Mesenchymal stem cell (in vitro differentiated cells and primary cell): ENCODE results near the gene BIN2.
"Not testable (repeated sequence)": the region's sequence is repeated elsewhere in the genome, so short reads cannot be mapped to it uniquely, and the experiment has no call there.

Experiments
- DNase-seq: peaks from one replicate; pipeline ENCODE4 v3.0.0-alpha.2; 2013
- H2AFZ ChIP-seq: one replicate; pipeline ENCODE4 v1.6.1; 2013; ENCODE audit warnings: low read depth, mild to moderate bottlenecking, control low read depth, inconsistent platforms, low read length, moderate library complexity
- H2AK5ac ChIP-seq: 2 replicates; pipeline ENCODE4 v1.6.1; 2013; ENCODE audit warnings: low read length, moderate library complexity, mild to moderate bottlenecking, inconsistent platforms; ENCODE audit not compliant: severe bottlenecking
- H2BK120ac ChIP-seq: one replicate; pipeline ENCODE4 v1.6.1; 2013; ENCODE audit warnings: low read depth, mild to moderate bottlenecking, inconsistent platforms, low read length, moderate library complexity
- H2BK12ac ChIP-seq, 2 experiments: one replicate each; pipeline ENCODE4 v1.6.1; 2013; ENCODE audit warnings: inconsistent platforms in 2 of 2, low read length in 2 of 2, mild to moderate bottlenecking in 2 of 2, moderate library complexity in 2 of 2, control low read depth in 1 of 2
- H2BK15ac ChIP-seq: one replicate; pipeline ENCODE4 v1.6.1; 2013; ENCODE audit warnings: mild to moderate bottlenecking, low read depth, inconsistent platforms; ENCODE audit not compliant: poor library complexity, severe bottlenecking
- H2BK5ac ChIP-seq: 2 replicates; pipeline ENCODE4 v1.6.1; 2013; ENCODE audit warnings: low read depth, mild to moderate bottlenecking, low read length, control low read depth, inconsistent platforms; ENCODE audit not compliant: poor library complexity, severe bottlenecking
- H3K14ac ChIP-seq, 2 experiments: one replicate each; pipeline ENCODE4 v1.6.1; 2013; ENCODE audit warnings: inconsistent platforms in 2 of 2, low read length in 2 of 2, control low read depth in 1 of 2, mild to moderate bottlenecking in 1 of 2, moderate library complexity in 1 of 2
- H3K18ac ChIP-seq, 2 experiments: one replicate each; pipeline ENCODE4 v1.6.1; 2013; ENCODE audit warnings: inconsistent platforms in 2 of 2, low read length in 2 of 2, control low read depth in 1 of 2, low read depth in 1 of 2, mild to moderate bottlenecking in 1 of 2
- H3K23ac ChIP-seq, 2 experiments: one replicate each; pipeline ENCODE4 v1.6.1; 2013; ENCODE audit warnings: inconsistent platforms in 2 of 2, low read length in 2 of 2, mild to moderate bottlenecking in 2 of 2, moderate library complexity in 2 of 2, control low read depth in 1 of 2
- H3K27ac ChIP-seq: 2 replicates; pipeline ENCODE4 v1.5.1; 2013; ENCODE audit warnings: mild to moderate bottlenecking, moderate library complexity, low read length, control low read depth, inconsistent platforms; ENCODE audit not compliant: poor library complexity, severe bottlenecking
- H3K27me3 ChIP-seq, 2 experiments: 2 replicates each; pipeline versions ENCODE4 v1.6.1 to v1.7.0; 2013; ENCODE audit warnings: low read length in 2 of 2, mild to moderate bottlenecking in 2 of 2, moderate library complexity in 2 of 2, control low read depth in 1 of 2, inconsistent platforms in 1 of 2; ENCODE audit not compliant: control insufficient read depth in 1 of 2, insufficient read depth in 1 of 2
- H3K36me3 ChIP-seq, 2 experiments: 2 replicates each; pipeline versions ENCODE4 v1.6.1 to v1.7.0; 2013; ENCODE audit warnings: low read length in 2 of 2, control low read depth in 1 of 2, inconsistent platforms in 1 of 2, low read depth in 1 of 2, mild to moderate bottlenecking in 1 of 2; ENCODE audit not compliant: insufficient read depth in 2 of 2, control insufficient read depth in 1 of 2
- H3K4ac ChIP-seq, 2 experiments: one replicate each; pipeline ENCODE4 v1.6.1; 2013; ENCODE audit warnings: inconsistent platforms in 2 of 2, low read length in 2 of 2, mild to moderate bottlenecking in 2 of 2, moderate library complexity in 2 of 2, control low read depth in 1 of 2, low read depth in 1 of 2
- H3K4me1 ChIP-seq: 2 replicates; pipeline ENCODE4 v1.6.1; 2013; ENCODE audit warnings: low read depth, low read length, control low read depth; ENCODE audit not compliant: control insufficient read depth, insufficient read depth
- H3K4me2 ChIP-seq: 2 replicates; pipeline ENCODE4 v1.6.1; 2013; ENCODE audit warnings: low read length, mild to moderate bottlenecking, inconsistent platforms; ENCODE audit not compliant: poor library complexity, severe bottlenecking
- H3K4me3 ChIP-seq, 2 experiments: 2 replicates each; pipeline versions ENCODE4 v1.5.1 to v1.7.0; 2013; ENCODE audit warnings: low read length in 2 of 2, mild to moderate bottlenecking in 2 of 2, control low read depth in 1 of 2, low read depth in 1 of 2; ENCODE audit not compliant: insufficient read depth in 1 of 2
- H3K79me1 ChIP-seq: replicated peaks from 2 replicates; pipeline ENCODE4 v1.6.1; 2013; ENCODE audit warnings: mild to moderate bottlenecking, control low read depth, low read length, inconsistent platforms; ENCODE audit not compliant: poor library complexity, severe bottlenecking
- H3K9ac ChIP-seq: 2 replicates; pipeline ENCODE4 v1.7.0; 2013; ENCODE audit warnings: mild to moderate bottlenecking, low read length, moderate library complexity
- H3K9me3 ChIP-seq: 2 replicates; pipeline ENCODE4 v1.7.0; 2013; ENCODE audit warnings: mild to moderate bottlenecking, low read length; ENCODE audit not compliant: control insufficient read depth
- H4K8ac ChIP-seq: one replicate; pipeline ENCODE4 v1.6.1; 2013; ENCODE audit warnings: inconsistent platforms, mild to moderate bottlenecking, low read length, moderate library complexity
- H4K91ac ChIP-seq: one replicate; pipeline ENCODE4 v1.6.1; 2013; ENCODE audit warnings: mild to moderate bottlenecking, low read length, inconsistent platforms
- WGBS: methylation state at CpG from one replicate; pipeline ENCODE4 v1.1.7; 2013; ENCODE audit warnings: mixed read lengths; 5-methylcytosine and 5-hydroxymethylcytosine counted together

BIN2 gene

GRCh38 chr12:51291603-51292513 is 32.1 kb downstream of the BIN2 start:
- 94% methylated on average over 7 of the region's 9 CpGs for WGBS
- H3K9me3 ChIP-seq, H2AFZ ChIP-seq, H3K18ac ChIP-seq, H4K8ac ChIP-seq, H2AK5ac ChIP-seq, H3K4ac ChIP-seq, H3K14ac ChIP-seq, H2BK120ac ChIP-seq, H2BK12ac ChIP-seq, H2BK15ac ChIP-seq, H3K4me3 ChIP-seq, H3K9ac ChIP-seq, H3K79me1 ChIP-seq, H3K27me3 ChIP-seq, DNase-seq, H3K36me3 ChIP-seq, H4K91ac ChIP-seq, H3K4me2 ChIP-seq, H3K27ac ChIP-seq, H3K23ac ChIP-seq, H2BK5ac ChIP-seq, H3K4me1 ChIP-seq: not testable (repeated sequence)

- Histone ChIP-seq H3K36me3 (no peaks in the 10 kb centered on the region), H3K18ac (no peak overlapping the region), H3K27me3 (peaks cover 0 to 8% of the 10 kb centered on the region in 2 experiments), H2AK5ac (no peak overlapping the region), H3K4me3 (no peak overlapping the region), H4K91ac (no peak overlapping the region), H2BK120ac (no peak overlapping the region), H3K23ac (no peak overlapping the region), H3K27ac (no peak overlapping the region), H2BK5ac (no peak overlapping the region), H2BK15ac (no peak overlapping the region), H3K79me1 (no peaks in the 10 kb centered on the region), H4K8ac (no peak overlapping the region), H3K9me3 (no peaks in the 10 kb centered on the region), H2AFZ (no peak overlapping the region), H3K4me1 (no peaks in the 10 kb centered on the region), H3K9ac (no peak overlapping the region), H3K4ac (no peak overlapping the region), H3K14ac (no peak overlapping the region), H2BK12ac (no peak overlapping the region), H3K4me2 (no peak overlapping the region)
- WGBS = no CpG with 5 or more reads among the region's 1 CpG
- no peak for DNase-seq
Measured at GRCh38 chr12:51285843-51286242, 38.1 kb downstream of the BIN2 start.

- Histone ChIP-seq H3K9ac (no peak overlapping the region), H3K4me3 (no peak overlapping the region), H3K9me3 (no peaks in the 10 kb centered on the region), H2AFZ (no peak overlapping the region), H3K23ac (no peak overlapping the region), H3K27me3 (peaks cover 0 to 8% of the 10 kb centered on the region in 2 experiments), H2BK5ac (no peak overlapping the region), H2BK120ac (no peak overlapping the region), H2BK12ac (no peak overlapping the region), H2AK5ac (no peak overlapping the region), H3K79me1 (no peaks in the 10 kb centered on the region), H2BK15ac (no peak overlapping the region), H3K36me3 (no peaks in the 10 kb centered on the region), H3K27ac (no peak overlapping the region), H3K4me1 (no peaks in the 10 kb centered on the region), H3K4ac (no peak overlapping the region), H3K18ac (no peak overlapping the region), H3K4me2 (no peak overlapping the region), H4K91ac (no peak overlapping the region), H3K14ac (no peak overlapping the region), H4K8ac (no peak overlapping the region)
- DNase-seq = peak; percentile 47
- WGBS = 97% methylated on average over 4 of the region's 4 CpGs
Measured at GRCh38 chr12:51281202-51281924, 42.6 kb downstream of the BIN2 start.

GRCh38 chr12:51275088-51275487 is 48.9 kb downstream of the BIN2 start:
- H4K8ac ChIP-seq = no peak overlapping the region
- no peaks in the 10 kb centered on the region for H3K36me3 ChIP-seq
- H3K4me2 ChIP-seq = no peak overlapping the region
- peak overlapping the region in 1 of 2 experiments; percentile 57 for H3K14ac ChIP-seq
- WGBS = 96% methylated on average over 1 of the region's 1 CpG
- no peak overlapping the region for H3K18ac ChIP-seq
- no peak overlapping the region for H3K4me3 ChIP-seq
- H3K4me1 ChIP-seq = no peaks in the 10 kb centered on the region
- H3K27ac ChIP-seq = no peak overlapping the region
- no peaks in the 10 kb centered on the region for H3K27me3 ChIP-seq
- H3K9me3 ChIP-seq = no peaks in the 10 kb centered on the region
- H2BK15ac ChIP-seq = no peak overlapping the region
- no peak overlapping the region for H2BK12ac ChIP-seq
- H2AFZ ChIP-seq = no peak overlapping the region
- no peak for DNase-seq
- no peaks in the 10 kb centered on the region for H3K79me1 ChIP-seq
- no peak overlapping the region for H2BK5ac ChIP-seq
- H4K91ac ChIP-seq = no peak overlapping the region
- no peak overlapping the region for H2AK5ac ChIP-seq
- no peak overlapping the region for H2BK120ac ChIP-seq
- H3K9ac ChIP-seq = no peak overlapping the region
- no peak overlapping the region for H3K23ac ChIP-seq
- H3K4ac ChIP-seq = no peak overlapping the region
